HG02571 (cell line): Measurements from ENCODE around the gene RAD51AP2.

ENCODE experiments used
- ATAC-seq: cut with Tn5 transposase; IDR thresholded peaks from one replicate; pipeline ENCODE4 v1.9.1; 2021; ENCODE audit warnings: mild to moderate bottlenecking, moderate library complexity; ENCODE audit not compliant: unreplicated experiment

The RAD51AP2 gene

GRCh38 chr2:17471979-17472378 lies 46.3 kb downstream of the RAD51AP2 start:
- no peak for ATAC-seq

DNA sequence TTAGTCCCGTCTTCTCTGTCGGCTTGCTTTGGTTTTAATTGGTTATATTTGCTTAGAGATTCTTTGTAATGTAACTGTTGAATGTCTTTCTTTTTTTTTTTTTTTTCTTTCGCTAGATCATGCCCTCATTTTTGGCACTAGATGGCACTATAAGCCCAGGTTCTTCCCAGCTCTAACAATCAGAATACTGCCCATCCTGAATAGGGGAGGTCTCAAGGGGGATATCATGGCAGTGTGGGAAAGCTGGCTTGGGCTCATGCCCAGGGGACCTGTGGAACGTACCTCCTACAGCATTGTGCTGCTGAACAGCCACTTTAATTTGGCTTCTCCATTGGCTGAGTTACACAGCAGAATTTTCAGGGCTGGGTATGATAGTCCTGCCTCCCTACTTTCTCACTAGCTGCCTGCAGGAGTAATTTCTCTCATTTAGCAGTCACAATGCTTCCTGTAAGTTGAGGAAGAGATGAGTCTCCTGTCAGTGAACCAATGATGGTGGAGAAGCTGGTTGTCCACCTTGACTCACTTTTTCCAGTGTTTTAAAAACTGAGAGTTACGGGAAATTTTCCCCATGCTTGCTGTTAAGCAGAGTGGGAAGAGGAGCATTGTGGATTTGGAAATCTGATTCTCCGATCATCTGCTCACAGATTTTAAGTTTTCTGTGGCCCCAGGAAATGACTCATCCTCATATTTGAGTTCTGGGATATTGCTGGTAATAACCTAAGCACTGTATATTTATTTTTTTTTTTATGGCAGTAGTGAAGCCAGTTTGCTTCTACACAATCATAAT lies 47.2 kb downstream of the RAD51AP2 start:
- ATAC-seq: no peak

- no peak for ATAC-seq
Measured at GRCh38 chr2:17461087-17461475, 57.2 kb downstream of the RAD51AP2 start.
